Esophagus (tissue), 2 donors: ENCODE data around the gene FHIP1B. TPM values are rescaled to one million over a fixed set of nuclear protein-coding genes. Genes with fewer than 3 reads are reported as not detected.

Experiments used
- H3K27ac ChIP-seq, 2 donors: one replicate each; pipeline ENCODE4 v1.5.1; 2013; ENCODE audit warnings: low read depth in 2 of 2, mild to moderate bottlenecking in 2 of 2, inconsistent platforms in 1 of 2, low read length in 1 of 2, moderate library complexity in 1 of 2
- H3K27me3 ChIP-seq, 2 donors: one replicate each; pipeline ENCODE4 v1.6.1; 2013; ENCODE audit warnings: low read length in 2 of 2, control low read depth in 1 of 2, mild to moderate bottlenecking in 1 of 2; ENCODE audit not compliant: insufficient read depth in 2 of 2, control insufficient read depth in 1 of 2
- H3K36me3 ChIP-seq, 2 donors: one replicate each; pipeline ENCODE4 v1.6.1; 2013; ENCODE audit warnings: low read length in 1 of 2; ENCODE audit not compliant: control insufficient read depth in 2 of 2, insufficient read depth in 2 of 2
- H3K4me1 ChIP-seq, 2 donors: one replicate each; pipeline ENCODE4 v1.6.1; 2013; ENCODE audit warnings: low read length in 1 of 2; ENCODE audit not compliant: control insufficient read depth in 2 of 2, insufficient read depth in 2 of 2
- H3K4me3 ChIP-seq, 2 donors: one replicate each; pipeline ENCODE4 v1.5.1; 2013; ENCODE audit warnings: low read length in 2 of 2, mild to moderate bottlenecking in 2 of 2, low read depth in 1 of 2, moderate library complexity in 1 of 2
- H3K9me3 ChIP-seq, 2 donors: one replicate each; pipeline ENCODE4 v1.6.1; 2013; ENCODE audit warnings: mild to moderate bottlenecking in 2 of 2, low read depth in 1 of 2, low read length in 1 of 2, moderate library complexity in 1 of 2; ENCODE audit not compliant: control insufficient read depth in 2 of 2, insufficient read depth in 1 of 2
- WGBS, 2 donors: extraction: QIAGEN DNeasy Blood & Tissue Kit; methylation state at CpG; one replicate each; pipeline ENCODE4 v1.1.7; 2013; 5-methylcytosine and 5-hydroxymethylcytosine counted together
- polyA plus RNA-seq, 2 donors: library from polyadenylated mRNA; stranded (reverse); fragments of 200-250 nt; gene quantifications; one replicate each; pipeline ENCODE4 v1.2.3, GENCODE V29; 2013
- donor health status: healthy with polysubstance abuse.
- donor health status: Bipolar disorder and iron deficiency.

The FHIP1B gene
- polyA plus RNA-seq, 2 donors: 18.6 to 31.7 TPM

DNA sequence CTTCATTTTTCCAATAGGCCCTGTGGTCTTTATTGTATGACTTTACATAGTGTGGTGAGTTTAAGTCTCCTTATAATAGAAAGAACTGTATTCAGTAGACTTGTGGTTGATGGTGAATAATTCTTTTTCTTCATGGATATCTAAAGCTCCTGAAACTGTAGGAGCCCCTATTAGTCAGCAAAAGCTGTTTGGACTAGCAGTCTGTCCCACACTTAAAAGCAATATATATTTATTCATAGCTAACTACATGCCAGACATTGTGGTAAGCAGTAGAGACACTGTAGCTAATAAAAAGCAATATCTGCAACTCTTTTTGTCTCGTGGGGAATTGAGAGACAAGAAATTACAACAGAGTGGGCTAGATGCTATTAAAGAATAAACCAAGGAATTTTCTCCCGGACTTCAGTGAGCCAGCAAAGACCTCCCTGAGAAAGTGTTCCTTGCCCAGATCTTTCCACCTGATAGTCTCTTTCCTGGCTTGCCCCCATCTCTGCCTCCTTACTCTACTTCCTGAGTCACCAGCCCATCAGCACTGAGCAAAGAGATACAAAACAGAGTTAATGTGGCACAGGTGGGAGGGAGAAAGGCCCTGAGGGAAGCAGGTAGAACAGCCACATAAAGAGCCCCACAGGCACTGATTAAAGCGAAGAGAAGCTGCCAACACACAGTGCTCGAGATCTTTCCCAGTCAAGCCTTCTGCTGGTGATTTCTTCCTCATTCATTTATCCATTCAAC is 36.8 kb downstream of the FHIP1B start:
- 77 to 82% methylated on average over 4 of the region's 4 CpGs for WGBS, 2 donors
- H3K4me1 ChIP-seq: no peaks in the 10 kb centered on the region
- H3K9me3 ChIP-seq: no peaks in the 10 kb centered on the region
- H3K36me3 ChIP-seq: no peaks in the 10 kb centered on the region
- H3K27me3 ChIP-seq: no peaks in the 10 kb centered on the region
- H3K4me3 ChIP-seq: no peak overlapping the region
- no peak overlapping the region for H3K27ac ChIP-seq

DNA sequence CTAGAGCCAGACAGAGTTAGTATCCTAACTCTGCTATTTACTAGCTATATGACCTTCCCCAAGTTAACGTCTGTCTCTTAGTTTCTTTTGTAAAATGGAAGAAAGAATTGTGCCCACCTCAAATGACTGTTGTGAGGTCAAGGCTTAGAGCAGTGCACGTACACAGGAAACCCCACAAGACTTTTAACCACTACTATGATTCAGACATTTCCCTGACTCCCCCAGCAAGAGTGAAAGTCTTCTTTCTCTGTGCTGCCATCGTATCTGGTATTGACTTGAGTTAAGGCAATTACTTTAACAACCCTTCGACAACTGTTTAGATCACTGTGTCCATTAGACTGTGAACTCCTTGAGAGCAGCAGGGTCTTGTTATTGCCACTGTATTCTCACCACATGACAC is 38.0 kb downstream of the FHIP1B start:
- H3K36me3 ChIP-seq: no peaks in the 10 kb centered on the region
- WGBS, 2 donors: 54 to 56% methylated on average over 4 of the region's 4 CpGs
- no peak overlapping the region for H3K4me3 ChIP-seq
- no peaks in the 10 kb centered on the region for H3K4me1 ChIP-seq
- no peaks in the 10 kb centered on the region for H3K9me3 ChIP-seq
- no peak overlapping the region for H3K27ac ChIP-seq
- H3K27me3 ChIP-seq: no peaks in the 10 kb centered on the region

DNA sequence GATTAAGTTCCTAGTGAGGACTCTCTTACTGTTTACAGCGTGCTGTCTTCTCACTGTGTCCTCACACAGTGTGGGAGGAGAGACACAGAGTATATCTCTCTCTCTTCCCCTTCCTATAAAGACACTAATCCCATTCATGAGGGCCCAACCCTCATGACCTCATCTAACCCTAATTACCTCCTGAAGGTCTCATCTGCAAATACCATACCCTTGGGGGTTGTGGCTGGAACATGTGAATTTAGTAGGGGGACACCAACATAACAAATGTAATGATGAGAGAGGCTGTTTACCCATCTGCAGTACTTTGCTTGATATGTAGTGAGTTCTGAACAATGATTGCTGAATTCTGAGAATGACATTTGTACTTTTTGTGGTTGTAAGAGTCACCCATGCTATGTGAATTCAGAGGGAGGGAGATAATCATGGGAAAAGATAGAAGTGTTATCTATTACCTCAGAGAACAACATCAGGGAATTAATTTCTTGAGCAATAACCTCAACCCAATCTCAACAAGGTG is 40.3 kb downstream of the FHIP1B start:
- whole genome bisulfite sequencing, 2 donors: 72 to 83% methylated on average over 1 of the region's 1 CpG
- Histone ChIP-seq H3K4me1 (no peaks in the 10 kb centered on the region), H3K9me3 (no peaks in the 10 kb centered on the region), H3K27ac (no peak overlapping the region), H3K4me3 (no peak overlapping the region), H3K36me3 (no peaks in the 10 kb centered on the region), H3K27me3 (no peaks in the 10 kb centered on the region)

DNA sequence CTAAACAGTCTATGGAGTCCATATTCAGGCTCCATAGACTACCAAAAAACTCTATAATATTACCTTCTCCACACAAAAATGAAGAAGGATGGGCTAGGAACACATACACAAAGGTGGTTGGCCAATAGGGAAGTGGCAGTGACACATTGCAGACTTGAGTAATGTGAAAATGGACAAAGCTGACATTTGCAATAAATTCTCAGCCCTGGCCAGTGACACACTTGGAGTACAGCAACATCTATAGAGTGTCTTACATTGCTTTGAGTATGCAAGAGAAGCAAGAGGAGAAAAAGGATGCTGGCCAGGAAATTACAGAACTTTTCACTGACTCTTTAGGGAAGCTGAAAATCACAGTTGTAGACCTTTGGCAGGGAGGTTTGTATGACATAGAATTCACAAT is 42.7 kb downstream of the FHIP1B start:
- H3K9me3 ChIP-seq: no peaks in the 10 kb centered on the region
- no peak overlapping the region for H3K27ac ChIP-seq
- no peak overlapping the region for H3K4me3 ChIP-seq
- H3K36me3 ChIP-seq: no peaks in the 10 kb centered on the region
- no peaks in the 10 kb centered on the region for H3K4me1 ChIP-seq
- no peaks in the 10 kb centered on the region for H3K27me3 ChIP-seq

DNA sequence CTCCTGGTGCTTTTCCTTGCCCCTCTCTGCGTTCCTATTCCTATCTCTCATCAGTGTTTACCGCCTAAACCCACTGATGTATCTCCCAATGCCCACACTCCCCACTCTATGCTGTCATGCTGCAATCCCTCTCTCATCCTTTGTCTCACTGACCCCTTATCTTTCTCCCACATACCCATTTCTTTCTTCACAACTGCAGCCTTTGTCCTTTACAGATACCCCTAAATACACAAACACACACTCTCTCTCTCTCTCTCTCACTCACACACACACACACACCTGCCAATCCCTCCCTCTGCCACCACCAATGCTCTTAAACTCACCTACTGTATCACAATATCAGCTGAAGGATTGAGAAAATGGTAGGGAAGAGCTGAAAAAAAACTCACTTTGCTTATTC is 59.0 kb downstream of the FHIP1B start:
- H3K27ac ChIP-seq: no peak overlapping the region
- H3K4me1 ChIP-seq: no peaks in the 10 kb centered on the region
- H3K27me3 ChIP-seq: no peaks in the 10 kb centered on the region
- no peaks in the 10 kb centered on the region for H3K36me3 ChIP-seq
- peaks cover 0 to 2% of the 10 kb centered on the region in 2 donors for H3K9me3 ChIP-seq
- no peak overlapping the region for H3K4me3 ChIP-seq
- 40 to 54% methylated on average over 2 of the region's 2 CpGs for WGBS, 2 donors

DNA sequence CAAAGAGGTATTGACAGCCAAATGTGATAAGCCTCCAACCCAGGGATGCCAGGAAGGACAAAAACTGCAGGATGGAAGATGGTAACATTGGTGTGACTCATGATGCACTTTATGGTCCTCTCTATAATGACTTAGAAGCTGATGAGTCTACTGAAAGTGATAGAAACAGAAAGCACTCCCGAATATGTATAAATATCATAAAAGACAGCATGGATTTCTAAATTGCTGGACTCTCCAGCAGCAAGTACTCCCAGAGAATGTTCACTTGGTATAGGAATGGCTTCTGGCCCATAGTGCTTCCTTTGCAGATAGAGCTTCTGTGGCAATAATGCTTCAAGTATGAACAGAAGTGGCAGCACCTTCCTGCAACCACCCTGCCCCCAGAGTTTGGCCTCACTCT is 64.2 kb downstream of the FHIP1B start, which contains the start of gene OR52B2:
Gene OR52B2 (minus strand): TSS at position 101 of the 400 bp plus-strand sequence. CDS start 0 bp downstream, at position 101.
- H3K4me1 ChIP-seq: no peaks in the 10 kb centered on the region
- H3K27ac ChIP-seq: no peak within 1 kb of the TSS
- H3K9me3 ChIP-seq: no peaks in the 10 kb centered on the region
- WGBS, 2 donors: 74 to 89% methylated on average over 1 of the region's 1 CpG
- no peaks in the 10 kb centered on the region for H3K36me3 ChIP-seq
- no peak within 1 kb of the TSS for H3K4me3 ChIP-seq
- no peaks in the 10 kb centered on the region for H3K27me3 ChIP-seq

Other genes with a start within 250 kb of the FHIP1B start
- not detected for gene OR52L1, start 247.7 kb downstream of the FHIP1B start, polyA plus RNA-seq
- not detected for gene OR56A4, start 227.7 kb downstream of the FHIP1B start, polyA plus RNA-seq
- not detected for gene OR56A1, start 203.9 kb downstream of the FHIP1B start, polyA plus RNA-seq
- gene OR56B4, start 127.0 kb downstream of the FHIP1B start, polyA plus RNA-seq: not detected
- gene OR52B2, start 64.3 kb downstream of the FHIP1B start, polyA plus RNA-seq: not detected
- not detected for gene OR52W1, start 35.4 kb downstream of the FHIP1B start, polyA plus RNA-seq
- gene C11orf42, start 29.1 kb downstream of the FHIP1B start, polyA plus RNA-seq: not detected
- under 1 TPM; 0.06 TPM for gene CNGA4, start 4.5 kb upstream of the FHIP1B start, polyA plus RNA-seq
- gene CCKBR, start 25.2 kb upstream of the FHIP1B start, polyA plus RNA-seq: under 1 TPM in 1 of 2 donors, not detected in 1; 0.08 TPM
- 10 to 100 TPM; 16.7 to 23.0 TPM for gene CAVIN3, start 85.9 kb upstream of the FHIP1B start, polyA plus RNA-seq
- gene SMPD1, start 155.8 kb upstream of the FHIP1B start, polyA plus RNA-seq: 10 to 100 TPM; 16.0 to 18.9 TPM
- 10 to 100 TPM in 1 of 2 donors, 1 to 10 TPM in 1; 7.1 to 12.0 TPM for gene APBB1, start 184.5 kb upstream of the FHIP1B start, polyA plus RNA-seq
- under 1 TPM; 0.26 to 0.55 TPM for gene HPX, start 206.4 kb upstream of the FHIP1B start, polyA plus RNA-seq
- 1 to 10 TPM; 7.5 to 7.6 TPM for gene TRIM3, start 239.3 kb upstream of the FHIP1B start, polyA plus RNA-seq
- 10 to 100 TPM; 29.3 to 42.5 TPM for gene ARFIP2, start 246.7 kb upstream of the FHIP1B start, polyA plus RNA-seq
- 10 to 100 TPM in 1 of 2 donors, 1 to 10 TPM in 1; 7.9 to 15.9 TPM for gene TIMM10B, start 246.9 kb upstream of the FHIP1B start, polyA plus RNA-seq